GM18519 (cell line): Measurements from ENCODE around the gene RBBP7.

ENCODE experiments used
- ATAC-seq: cut with Tn5 transposase; IDR thresholded peaks from one replicate; pipeline ENCODE4 v1.9.1; 2021; ENCODE audit warnings: mild to moderate bottlenecking, moderate library complexity; ENCODE audit not compliant: unreplicated experiment, low FRiP score

The RBBP7 gene

DNA sequence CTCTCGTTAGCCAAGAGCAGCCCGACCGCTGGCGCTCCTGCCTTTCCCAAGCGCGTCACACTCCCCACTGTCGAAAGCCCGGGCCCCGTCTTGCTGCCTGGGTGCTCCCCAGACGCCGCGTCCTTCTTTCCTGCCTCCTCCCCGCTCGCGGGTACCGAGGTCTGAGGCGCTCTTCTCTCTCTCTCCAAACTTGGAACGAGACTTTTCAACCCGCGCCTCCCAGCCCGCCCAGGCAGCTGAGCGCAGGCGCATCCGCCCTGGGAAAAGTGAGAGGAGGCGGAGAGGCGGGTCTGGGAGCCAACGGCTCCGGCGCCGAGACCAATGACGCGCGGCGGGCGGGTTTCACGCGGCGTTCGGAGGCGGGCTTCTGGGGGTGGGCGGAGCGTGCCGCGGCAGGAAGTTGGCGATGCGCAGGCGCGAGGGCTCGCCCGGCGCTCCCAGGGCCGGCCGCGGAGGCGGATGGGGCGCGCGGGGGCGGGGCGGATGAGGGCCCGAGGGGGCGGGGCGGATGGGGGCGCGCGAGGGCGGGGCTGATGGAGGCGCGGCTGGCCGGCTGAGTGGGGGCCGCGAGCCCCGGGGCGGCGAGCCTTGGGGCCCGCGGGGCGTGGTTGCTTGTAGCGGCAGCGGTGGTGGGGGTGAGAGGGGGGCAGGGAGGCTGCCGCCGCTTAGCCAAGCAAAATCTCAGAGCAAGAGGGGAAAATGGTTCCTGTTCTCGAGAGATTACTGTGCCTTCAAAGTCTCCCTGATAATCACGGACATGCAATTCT lies at the start of gene RBBP7:
TSS of gene RBBP7 (minus strand) at position 268 of the 767 bp plus-strand sequence. CDS start 309 bp downstream, outside the sequence.
- peak; percentile 71 for ATAC-seq

- ATAC-seq = no peak
Observed at GRCh38 chrX:16918979-16919378, 48.8 kb upstream of the RBBP7 start.

GRCh38 chrX:16917120-16917519 lies 47.0 kb upstream of the RBBP7 start:
- no peak for ATAC-seq

- no peak for ATAC-seq
Observed at GRCh38 chrX:16916561-16916960, 46.4 kb upstream of the RBBP7 start.

DNA sequence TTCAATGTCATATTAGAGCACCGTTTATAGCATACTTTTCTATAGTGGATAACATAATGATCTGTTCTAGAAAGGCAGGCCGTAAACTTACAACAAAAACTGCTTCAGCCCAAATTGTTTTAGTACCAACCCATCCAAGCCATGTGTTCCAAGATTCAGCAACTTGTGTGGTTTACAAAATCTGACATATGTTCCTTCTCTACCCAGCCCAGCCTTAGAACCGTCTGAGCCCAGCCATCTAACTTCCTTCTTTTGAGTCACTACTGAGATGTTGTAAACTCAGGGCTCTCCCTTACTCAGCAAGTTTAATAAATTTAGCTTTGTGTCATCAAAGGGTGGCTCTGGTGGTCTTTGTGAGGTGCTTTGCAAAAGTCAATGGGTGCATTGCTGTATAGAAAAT lies 43.9 kb upstream of the RBBP7 start:
- ATAC-seq = no peak

DNA sequence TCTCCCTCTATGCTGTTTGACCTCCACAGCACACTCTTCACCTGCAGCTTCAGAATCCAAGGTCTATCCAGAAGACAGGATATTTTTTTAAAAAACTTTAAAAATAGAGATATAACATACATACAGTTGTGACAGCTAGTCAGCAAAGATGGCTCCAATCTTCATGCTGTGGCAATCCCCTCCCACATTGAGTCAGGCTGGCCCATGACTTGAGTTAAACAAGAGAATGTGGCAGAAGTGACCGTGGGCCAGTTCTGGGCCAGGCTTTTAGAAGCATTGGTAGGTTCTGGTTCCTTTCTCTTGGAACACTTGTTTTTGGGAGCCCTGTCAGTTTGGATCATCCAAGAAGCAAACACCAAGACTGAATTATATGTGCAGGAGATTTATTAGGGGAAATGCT lies 40.2 kb upstream of the RBBP7 start:
- no peak for ATAC-seq

GRCh38 chrX:16903274-16904022 lies 33.3 kb upstream of the RBBP7 start:
- no peak for ATAC-seq

DNA sequence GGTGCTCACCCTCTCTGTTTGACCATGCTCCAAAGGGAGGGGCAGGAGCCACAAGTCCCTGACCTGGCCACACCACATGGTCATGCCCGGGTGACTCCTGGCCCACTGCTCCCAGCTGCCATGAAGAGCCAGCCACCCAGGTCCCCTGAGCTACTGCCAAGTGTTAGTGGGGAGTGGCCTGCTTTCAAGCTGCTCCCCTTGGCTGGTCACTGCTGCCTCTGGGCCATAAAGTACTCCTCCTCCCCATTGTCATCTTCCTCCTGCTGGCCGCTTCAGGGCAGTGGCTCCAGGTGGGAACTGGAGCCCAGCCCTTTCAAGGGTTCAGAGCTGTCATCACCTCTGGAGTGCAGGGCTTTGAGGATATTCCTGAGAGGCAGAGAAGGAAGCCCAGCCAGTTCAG lies 27.3 kb upstream of the RBBP7 start:
- ATAC-seq = no peak

DNA sequence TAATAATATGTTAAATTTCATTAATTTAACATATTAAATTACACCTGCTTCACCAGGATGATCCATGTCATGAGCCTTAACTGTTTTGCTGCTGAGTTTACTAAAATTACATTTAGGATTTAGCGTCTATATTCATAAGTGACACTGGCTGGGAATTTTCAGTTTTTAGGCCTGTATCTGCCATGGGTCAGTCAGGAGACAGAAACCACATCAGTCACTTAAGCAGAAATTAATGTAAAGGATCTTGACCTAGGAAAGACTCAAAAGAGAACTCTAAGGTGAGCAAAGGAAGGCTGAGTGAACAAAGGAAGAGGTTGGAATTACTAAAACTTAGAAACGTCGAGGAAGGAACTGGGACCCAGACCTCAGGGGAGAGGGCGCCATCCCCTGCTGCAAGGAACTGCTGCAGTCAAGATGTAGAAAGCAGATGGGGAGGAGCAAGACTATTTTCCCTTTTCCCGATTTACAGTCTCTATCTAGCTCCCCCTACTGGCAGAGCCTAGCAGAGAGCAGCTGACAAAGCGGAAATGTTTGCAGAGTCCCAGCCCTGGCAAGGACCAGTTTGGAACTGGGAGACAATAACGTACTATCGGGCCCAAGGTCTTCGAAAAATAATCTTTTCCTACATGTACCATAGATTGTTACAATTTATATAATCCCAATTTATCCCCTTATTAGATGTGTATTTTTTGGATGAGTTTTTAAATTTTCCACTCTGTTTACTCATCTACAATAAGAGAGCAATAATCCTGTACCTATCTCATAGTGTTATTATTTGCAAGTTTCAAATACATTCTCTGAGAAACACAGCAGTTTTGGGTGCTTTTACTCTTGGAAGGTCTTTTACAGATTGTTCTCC lies 22.6 kb upstream of the RBBP7 start:
- no peak for ATAC-seq

DNA sequence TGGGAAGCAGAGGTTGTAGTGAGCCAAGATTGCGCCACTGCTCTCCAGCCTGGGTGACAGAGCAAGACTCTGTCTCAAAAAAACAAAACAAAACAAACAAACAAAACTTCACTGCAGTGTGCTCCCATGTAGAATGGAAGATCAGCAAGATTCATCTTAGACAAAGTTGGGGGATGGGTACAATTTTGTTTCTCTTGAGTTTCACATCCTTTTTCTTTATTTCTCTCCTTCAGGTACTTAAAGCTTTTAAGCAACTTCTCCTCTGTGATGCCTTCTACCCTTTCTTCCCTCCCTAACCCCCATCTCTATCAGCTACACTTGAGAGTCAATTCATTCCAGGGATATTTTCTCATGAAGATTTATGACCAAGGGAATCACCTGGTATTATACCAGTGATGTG lies 15.5 kb upstream of the RBBP7 start:
- no peak for ATAC-seq

DNA sequence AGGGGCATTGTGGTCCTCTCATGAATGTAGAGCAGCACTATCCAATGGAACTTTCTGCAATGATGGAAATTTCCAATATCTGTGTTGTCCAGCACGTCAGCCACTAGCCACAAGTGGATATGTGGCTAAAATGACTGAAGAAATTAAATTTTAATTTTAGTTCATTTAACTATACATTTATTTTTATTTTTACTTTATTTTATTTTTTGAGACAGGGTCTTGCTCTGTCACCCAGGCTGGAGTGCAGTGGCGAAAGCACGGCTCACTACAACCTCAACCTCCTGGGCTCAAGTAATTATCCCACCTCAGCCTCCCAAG lies 13.3 kb upstream of the RBBP7 start:
- no peak for ATAC-seq

DNA sequence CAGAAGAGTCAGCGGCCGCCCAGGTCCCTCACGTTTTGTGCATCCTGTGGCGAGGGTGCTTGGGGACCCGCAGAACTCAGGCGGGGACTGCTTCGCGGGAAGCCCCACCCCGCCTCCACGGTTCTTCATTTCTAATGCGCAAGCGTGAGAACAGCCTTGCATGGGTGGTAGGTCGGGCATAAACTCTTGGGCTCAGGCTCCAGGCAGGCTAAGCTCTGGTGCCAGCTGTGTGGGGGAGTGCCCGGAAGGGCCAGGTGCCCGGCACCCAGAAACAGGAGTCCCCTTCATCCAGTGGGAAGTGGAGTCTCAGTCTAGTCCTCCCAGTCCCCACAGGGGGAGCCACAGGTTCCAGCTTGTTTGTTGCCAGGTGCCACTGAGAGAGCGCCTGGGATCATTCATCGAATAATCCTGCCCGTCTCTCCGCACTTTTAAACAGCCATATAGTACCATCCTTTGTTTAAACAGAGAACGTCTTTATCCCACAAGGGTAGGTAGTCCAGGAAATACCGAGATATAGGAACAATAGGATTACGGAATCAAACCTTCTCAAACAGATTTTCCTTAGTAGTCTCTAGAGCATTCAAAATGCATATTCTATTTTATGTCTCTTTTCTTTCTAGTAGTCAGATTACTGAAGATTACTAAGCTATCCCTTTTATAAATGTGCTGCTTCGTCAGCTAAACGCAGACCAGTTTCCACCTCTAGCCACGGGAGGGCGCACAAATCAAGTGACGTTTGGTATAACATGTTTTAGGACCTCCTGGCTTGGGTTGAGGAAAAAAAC lies 12.7 kb upstream of the RBBP7 start:
- ATAC-seq = peak; percentile 45

DNA sequence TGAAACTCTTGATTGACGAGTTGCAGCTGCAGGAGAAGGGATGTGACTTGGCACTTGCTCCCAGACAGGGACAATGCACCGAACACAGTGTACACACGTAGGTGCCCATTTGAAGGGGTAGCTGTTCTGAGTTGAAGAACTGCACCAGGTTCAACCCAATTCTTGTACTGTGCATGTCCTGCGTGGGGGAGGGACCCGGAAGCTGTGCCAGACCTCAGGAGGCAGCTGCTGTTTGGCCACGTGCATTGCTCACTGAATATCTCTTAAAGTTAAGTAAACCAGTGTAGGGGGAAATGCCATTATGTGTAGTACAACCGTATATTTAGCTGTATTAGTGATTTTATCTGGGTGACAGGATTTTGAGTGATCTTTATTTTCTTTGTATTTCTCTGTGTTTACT lies 12.0 kb upstream of the RBBP7 start:
- ATAC-seq = no peak

DNA sequence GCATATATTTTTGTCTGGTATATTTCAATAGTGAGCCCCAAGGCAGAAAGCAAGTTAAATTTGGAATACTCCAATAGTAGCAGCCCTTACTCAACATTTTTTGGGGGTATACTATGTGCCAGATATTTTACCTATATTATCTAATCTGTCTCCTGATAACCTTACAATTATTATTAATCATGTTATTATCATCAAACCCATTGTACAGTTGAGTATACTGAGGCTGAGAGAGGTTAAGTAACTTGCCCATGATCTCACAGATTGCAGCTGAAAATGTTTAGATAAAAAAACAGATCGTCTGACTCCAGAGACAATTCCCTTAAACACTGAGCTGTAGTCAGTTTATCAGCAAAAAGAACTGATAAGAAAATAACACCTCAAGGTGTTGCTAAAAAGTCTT lies 6.5 kb upstream of the RBBP7 start:
- ATAC-seq = no peak

DNA sequence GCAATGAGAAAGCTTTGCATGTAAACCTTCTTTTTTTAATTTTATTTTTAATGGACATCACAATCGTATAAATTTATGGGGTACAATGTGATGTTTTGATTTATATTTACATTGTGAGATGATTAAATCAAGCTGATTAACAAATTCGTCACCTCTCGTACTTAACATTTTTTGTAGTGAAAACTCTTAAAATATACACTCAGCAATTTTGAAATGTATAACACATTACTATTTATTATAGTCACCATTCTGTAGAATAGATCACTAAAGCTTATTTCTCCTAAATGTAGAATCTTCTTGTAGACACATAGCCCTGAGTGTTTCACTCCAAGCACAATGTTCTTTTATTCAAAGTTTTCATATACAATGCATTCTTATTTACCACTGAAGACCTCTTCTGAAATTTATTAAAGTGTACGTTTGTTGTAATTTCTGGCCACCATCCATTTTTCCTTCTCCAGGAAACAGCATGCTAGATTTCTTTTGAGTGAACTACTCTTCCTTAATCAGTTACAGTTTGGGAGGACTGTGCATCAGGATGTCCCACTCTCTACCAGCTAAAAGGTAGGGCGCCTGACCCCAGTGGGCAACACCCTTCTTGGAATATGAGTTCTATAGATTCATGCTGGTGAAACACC lies 4.4 kb upstream of the RBBP7 start:
- no peak for ATAC-seq

- no peak for ATAC-seq
Observed at GRCh38 chrX:16873106-16873505, 2.9 kb upstream of the RBBP7 start.

GRCh38 chrX:16870862-16871815 lies 977 bp upstream of the RBBP7 start:
- no peak for ATAC-seq

DNA sequence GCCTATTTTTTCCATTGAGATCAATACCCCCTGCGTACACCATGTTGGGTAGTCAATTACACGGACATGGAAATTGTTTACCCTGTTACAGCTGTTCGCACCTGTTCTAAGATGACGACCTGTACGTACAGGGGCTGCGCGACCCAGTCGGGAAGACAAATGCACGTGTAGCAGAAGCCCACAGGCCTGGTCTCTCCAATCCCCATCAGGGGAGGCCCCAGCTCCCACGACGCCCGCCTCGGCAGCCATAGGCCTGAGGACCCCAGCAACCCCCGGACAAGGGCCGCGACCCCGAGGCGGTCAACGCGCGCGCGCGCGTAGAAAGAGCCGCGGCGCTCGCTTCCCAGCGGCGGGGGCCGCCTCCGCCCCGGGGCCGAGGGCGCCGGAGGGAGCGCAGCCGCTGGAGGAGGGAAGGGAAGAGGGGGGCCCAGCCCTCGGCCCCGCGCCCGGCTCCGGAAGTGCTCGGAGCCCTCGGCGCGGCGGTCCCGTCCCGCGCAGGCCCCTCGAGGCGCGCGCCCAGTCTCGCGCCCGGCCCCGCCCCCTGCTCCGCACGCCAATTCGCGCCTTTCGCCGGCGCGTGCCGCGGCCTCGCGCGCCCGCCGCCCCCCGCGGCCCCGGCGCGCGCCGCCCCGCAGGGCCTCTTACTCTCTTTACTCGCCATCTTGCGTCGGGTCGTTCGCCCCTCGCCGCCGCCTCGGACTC lies 618 bp downstream of the RBBP7 start:
- peak; percentile 37 for ATAC-seq
